Hepatocyte (in vitro differentiated cells): ENCODE results near the gene RESF1.
"Not testable (repeated sequence)": the region's sequence is repeated elsewhere in the genome, so short reads cannot be mapped to it uniquely, and the experiment has no call there.

Experiments
- EZH2 ChIP-seq: fragments of 200-600 bp; sonication (generic); IDR thresholded peaks from 2 replicates; pipeline ENCODE4 v1.6.1; 2016; ENCODE audit warnings: antibody characterized with exemption, mild to moderate bottlenecking, borderline replicate concordance
- EZH2phosphoT487 ChIP-seq: fragments of 200-600 bp; sonication (generic); IDR thresholded peaks from one replicate; pipeline ENCODE4 v1.6.1; 2018; ENCODE audit warnings: antibody characterized with exemption, mild to moderate bottlenecking, low read depth, moderate library complexity; ENCODE audit not compliant: unreplicated experiment, severe bottlenecking
- TF ChIP-seq, protein P1 (sequence below): fragments of 200-600 bp; sonication (generic); IDR thresholded peaks from 2 replicates; pipeline ENCODE4 v1.5.1; 2016; ENCODE audit warnings: antibody characterized with exemption, mild to moderate bottlenecking; ENCODE audit not compliant: poor library complexity

DNA sequence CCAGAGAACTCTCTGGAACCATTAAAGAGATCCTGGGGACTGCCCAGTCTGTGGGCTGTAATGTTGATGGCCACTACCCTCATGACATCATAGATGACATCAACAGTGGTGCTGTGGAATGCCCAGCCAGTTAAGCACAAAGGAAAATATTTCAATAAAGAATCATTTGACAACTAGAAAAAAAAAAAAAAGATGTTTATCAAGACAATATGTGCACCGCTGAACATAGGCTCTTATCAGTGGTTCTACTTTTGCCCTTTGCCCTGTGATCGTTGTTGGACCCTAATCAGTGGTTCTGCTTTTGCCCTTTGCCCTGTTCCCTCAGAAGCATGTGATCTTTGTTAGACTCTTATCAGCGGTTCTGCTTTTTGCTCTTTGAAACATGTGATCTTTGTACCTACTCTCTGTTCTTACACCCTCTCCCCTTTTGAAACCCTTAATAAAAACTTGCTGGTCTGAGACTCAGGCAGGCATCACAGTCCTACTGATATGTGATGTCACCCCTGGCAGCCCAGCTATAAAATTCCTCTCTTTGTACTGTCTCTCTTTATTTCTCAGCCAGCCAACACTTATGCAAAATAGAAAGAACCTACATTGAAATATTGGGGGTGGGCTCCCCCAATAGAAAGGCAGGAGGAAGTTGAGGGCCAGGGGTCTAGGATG is 10.4 kb upstream of the RESF1 start:
- TF ChIP-seq, protein P1, sequence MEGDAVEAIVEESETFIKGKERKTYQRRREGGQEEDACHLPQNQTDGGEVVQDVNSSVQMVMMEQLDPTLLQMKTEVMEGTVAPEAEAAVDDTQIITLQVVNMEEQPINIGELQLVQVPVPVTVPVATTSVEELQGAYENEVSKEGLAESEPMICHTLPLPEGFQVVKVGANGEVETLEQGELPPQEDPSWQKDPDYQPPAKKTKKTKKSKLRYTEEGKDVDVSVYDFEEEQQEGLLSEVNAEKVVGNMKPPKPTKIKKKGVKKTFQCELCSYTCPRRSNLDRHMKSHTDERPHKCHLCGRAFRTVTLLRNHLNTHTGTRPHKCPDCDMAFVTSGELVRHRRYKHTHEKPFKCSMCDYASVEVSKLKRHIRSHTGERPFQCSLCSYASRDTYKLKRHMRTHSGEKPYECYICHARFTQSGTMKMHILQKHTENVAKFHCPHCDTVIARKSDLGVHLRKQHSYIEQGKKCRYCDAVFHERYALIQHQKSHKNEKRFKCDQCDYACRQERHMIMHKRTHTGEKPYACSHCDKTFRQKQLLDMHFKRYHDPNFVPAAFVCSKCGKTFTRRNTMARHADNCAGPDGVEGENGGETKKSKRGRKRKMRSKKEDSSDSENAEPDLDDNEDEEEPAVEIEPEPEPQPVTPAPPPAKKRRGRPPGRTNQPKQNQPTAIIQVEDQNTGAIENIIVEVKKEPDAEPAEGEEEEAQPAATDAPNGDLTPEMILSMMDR, result not testable (repeated sequence)
- TF ChIP-seq EZH2phosphoT487, EZH2: not testable (repeated sequence)
